Fibroblast of pulmonary artery (primary cell): Measurements from ENCODE around the gene DUSP8.
"Not testable (repeated sequence)": the region's sequence is repeated elsewhere in the genome, so short reads cannot be mapped to it uniquely, and the experiment has no call there.

Source experiments
- DNase-seq: peaks from one replicate; pipeline ENCODE4 v3.0.0-alpha.2; 2010; ENCODE audit warnings: low read depth
- H3K4me3 ChIP-seq: replicated peaks from 2 replicates; pipeline ENCODE4 v1.5.1; 2011; ENCODE audit warnings: low read depth, mild to moderate bottlenecking, control low read depth, low read length, moderate library complexity
- CTCF ChIP-seq: IDR thresholded peaks from 2 replicates; pipeline ENCODE4 v1.5.1; 2011; ENCODE audit warnings: mild to moderate bottlenecking, control low read depth, low read length, inconsistent platforms; ENCODE audit errors: missing control alignments

Gene DUSP8

GRCh38 chr11:1514336-1515061, 57.6 kb downstream of the DUSP8 start:
- H3K4me3 ChIP-seq = no peak overlapping the region
- no peak for DNase-seq
- TF ChIP-seq CTCF = no peak

- H3K4me3 ChIP-seq = no peak overlapping the region
- DNase-seq = no peak
- no peak for TF ChIP-seq CTCF
Measured at GRCh38 chr11:1513326-1514296, 58.5 kb downstream of the DUSP8 start.

- not testable (repeated sequence) for H3K4me3 ChIP-seq, DNase-seq
Measured at GRCh38 chr11:1512531-1513258, 59.4 kb downstream of the DUSP8 start.

- H3K4me3 ChIP-seq = no peak overlapping the region
- no peak for TF ChIP-seq CTCF
- DNase-seq = no peak
Measured at GRCh38 chr11:1511937-1512496, 60.1 kb downstream of the DUSP8 start.

GRCh38 chr11:1510928-1511327, 61.1 kb downstream of the DUSP8 start:
- H3K4me3 ChIP-seq = no peak overlapping the region
- no peak for DNase-seq
- no peak for TF ChIP-seq CTCF

- not testable (repeated sequence) for DNase-seq, H3K4me3 ChIP-seq
Measured at GRCh38 chr11:1510351-1510750, 61.7 kb downstream of the DUSP8 start.

DNA sequence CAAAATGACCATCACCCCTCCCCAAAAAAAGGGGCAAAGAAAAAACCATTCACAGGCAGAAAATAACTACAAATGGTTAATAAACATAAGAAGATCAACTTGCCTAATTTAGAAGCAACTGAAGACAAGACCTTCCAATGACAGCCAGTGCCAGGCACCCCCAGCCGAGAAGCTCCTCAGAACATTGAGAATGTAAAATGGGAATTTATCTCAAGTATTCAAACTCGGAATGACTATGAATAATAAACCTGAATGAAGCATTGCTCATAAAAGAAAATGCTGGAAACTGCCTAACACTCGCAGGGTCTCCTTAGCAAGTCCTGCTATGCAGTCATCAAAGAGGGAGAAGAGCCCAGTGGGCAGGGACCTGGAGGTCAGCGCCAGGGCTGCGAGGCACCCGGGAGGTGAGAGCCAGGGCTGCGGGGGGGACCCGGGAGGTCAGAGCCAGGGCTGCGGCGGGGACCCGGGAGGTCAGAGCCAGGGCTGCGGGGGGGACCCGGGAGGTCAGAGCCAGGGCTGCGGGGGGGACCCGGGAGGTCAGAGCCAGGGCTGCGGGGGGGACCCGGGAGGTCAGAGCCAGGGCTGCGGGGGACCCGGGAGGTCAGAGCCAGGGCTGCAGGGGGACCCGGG, 62.3 kb downstream of the DUSP8 start:
- no peak for DNase-seq
- H3K4me3 ChIP-seq = no peak overlapping the region
- TF ChIP-seq CTCF = no peak
